A549 (cell line): ENCODE measurements around the gene NFATC2. TPM values are rescaled to one million over a fixed set of nuclear protein-coding genes. Genes with fewer than 3 reads are reported as not detected.
A peak's percentile ranks its signal among the peaks of the same experiment; 100 is the strongest.
"Not testable (repeated sequence)": the region's sequence is repeated elsewhere in the genome, so short reads cannot be mapped to it uniquely, and the experiment has no call there.

Experiments
- ATAC-seq, 2 experiments: fragments of 200-7000 bp in 1 of 2; fragments of >200 bp in 1 of 2; cut with Nextera tagmentation in 1 of 2; cut with Tn5 transposase in 1 of 2; 3 replicates each; pipeline versions ENCODE4 v1.8.0 to v1.9.1; 2018 to 2020; ENCODE audit warnings: mild to moderate bottlenecking in 1 of 2, moderate library complexity in 1 of 2
- CTCF ChIA-PET: fragments of 300-600 bp; sonication (Branson Sonifier 250); formaldehyde crosslinking; extraction: SDS; loops from one replicate; lab custom pipeline; 2021; ENCODE audit warnings: antibody characterized with exemption, inconsistent platforms; lab: Yijun Ruan, JAX
- POLR2A ChIA-PET: fragments of 350-600 bp; formaldehyde crosslinking; extraction: SDS; loops from one replicate; lab custom pipeline; 2021; ENCODE audit warnings: antibody characterized with exemption, inconsistent platforms; lab: Yijun Ruan, JAX
- DNase-seq, 2 experiments: peaks; one replicate each; pipeline versions ENCODE4 v3.0.0 to v3.0.0-alpha.2; 2011 to 2016; ENCODE audit warnings: low read depth in 1 of 2, low spot score in 1 of 2
- FAIRE-seq: peaks from 2 replicates; lab custom pipeline; 2011; peaks lifted over from hg19 to GRCh38; lab: Jason Lieb, UNC
- H3K27ac ChIP-seq, 2 experiments: fragments of >200 bp; sonication (Bioruptor Twin); formaldehyde crosslinking; 3 replicates each; pipeline ENCODE4 v1.5.1; 2016 to 2017
- H3K4me1 ChIP-seq: fragments of >200 bp; sonication (Bioruptor Twin); formaldehyde crosslinking; 3 replicates; pipeline ENCODE4 v1.6.1; 2016
- H3K4me2 ChIP-seq: fragments of >200 bp; sonication (Bioruptor Twin); formaldehyde crosslinking; 3 replicates; pipeline ENCODE4 v1.6.1; 2016
- H3K4me3 ChIP-seq: fragments of >200 bp; sonication (Bioruptor Twin); formaldehyde crosslinking; 3 replicates; pipeline ENCODE4 v1.5.1; 2016
- H3K9me3 ChIP-seq: fragments of >200 bp; sonication (Bioruptor Twin); formaldehyde crosslinking; 3 replicates; pipeline ENCODE4 v1.6.1; 2016
- CHD2 ChIP-seq: fragments of 150-350 bp; IDR thresholded peaks from 2 replicates; pipeline ENCODE4 v1.6.1; 2014; ENCODE audit warnings: low read length; ENCODE audit not compliant: partially characterized antibody
- CHD4 ChIP-seq: fragments of 200-600 bp; sonication (generic); IDR thresholded peaks from 2 replicates; pipeline ENCODE4 v1.6.1; 2016; ENCODE audit warnings: antibody characterized with exemption, mild to moderate bottlenecking, borderline replicate concordance
- EP300 ChIP-seq, 2 experiments: fragments of >200 bp; sonication (Bioruptor Twin); formaldehyde crosslinking; IDR thresholded peaks; 2 replicates in 1 of 2; 3 replicates in 1 of 2; pipeline ENCODE4 v1.6.1; 2016 to 2017
- ESRRA ChIP-seq: fragments of 150-350 bp; IDR thresholded peaks from 2 replicates; pipeline ENCODE4 v1.6.1; 2014; ENCODE audit warnings: mild to moderate bottlenecking, low read length, borderline replicate concordance
- HOXA7 ChIP-seq: fragments of 250-450 bp; sonication (Bioruptor Pico); IDR thresholded peaks from 2 replicates; pipeline ENCODE4 v1.5.0; 2020; ENCODE audit warnings: mild to moderate bottlenecking, moderate library complexity
- HOXB5 ChIP-seq: fragments of 250-450 bp; sonication (Bioruptor Pico); IDR thresholded peaks from 2 replicates; pipeline ENCODE4 v1.5.0; 2020; ENCODE audit warnings: mild to moderate bottlenecking, moderate library complexity
- MAFK ChIP-seq: fragments of 450-650 bp; IDR thresholded peaks from 2 replicates; pipeline ENCODE4 v1.6.1; 2014; ENCODE audit not compliant: partially characterized antibody
- MAZ ChIP-seq: fragments of 150-350 bp; IDR thresholded peaks from 2 replicates; pipeline ENCODE4 v1.6.1; 2014; ENCODE audit warnings: antibody characterized with exemption, low read depth, low read length, borderline replicate concordance
- NFE2L2 ChIP-seq: fragments of 150-350 bp; conservative IDR thresholded peaks from 2 replicates; pipeline ENCODE4 v1.6.1; 2014; ENCODE audit warnings: low read length
- NR3C1 ChIP-seq: fragments of >200 bp; sonication (Bioruptor Twin); formaldehyde crosslinking; IDR thresholded peaks from 3 replicates; pipeline ENCODE4 v1.6.1; 2017
- POLR2AphosphoS2 ChIP-seq: conservative IDR thresholded peaks from 2 replicates; pipeline ENCODE4 v1.6.1; 2012; ENCODE audit warnings: low read length, improper control_type of control experiment, inconsistent platforms
- RAD21 ChIP-seq, 2 experiments: fragments of >200 bp in 1 of 2; sonication (Bioruptor Twin) in 1 of 2; formaldehyde crosslinking in 1 of 2; IDR thresholded peaks in 1 of 2; conservative IDR thresholded peaks in 1 of 2; 2 replicates in 1 of 2; 3 replicates in 1 of 2; pipeline ENCODE4 v1.6.1; 2012 to 2018; ENCODE audit warnings: inconsistent platforms in 1 of 2
- RCOR1 ChIP-seq: fragments of 150-350 bp; IDR thresholded peaks from 2 replicates; pipeline ENCODE4 v1.6.1; 2014; ENCODE audit warnings: antibody characterized with exemption, low read length, low read depth
- RFX5 ChIP-seq: fragments of 450-650 bp; IDR thresholded peaks from 2 replicates; pipeline ENCODE4 v1.7.1; 2014; ENCODE audit warnings: antibody characterized with exemption, mild to moderate bottlenecking, moderate library complexity
- RNF2 ChIP-seq: fragments of 200-600 bp; sonication (generic); IDR thresholded peaks from 2 replicates; pipeline ENCODE4 v1.6.1; 2016; ENCODE audit warnings: low read depth, mild to moderate bottlenecking, antibody characterized with exemption, moderate library complexity, borderline replicate concordance
- SMC3 ChIP-seq: fragments of >200 bp; sonication (Bioruptor Twin); formaldehyde crosslinking; IDR thresholded peaks from 3 replicates; pipeline ENCODE4 v1.6.1; 2018; ENCODE audit warnings: inconsistent platforms
- SREBF2 ChIP-seq: fragments of 450-650 bp; IDR thresholded peaks from 2 replicates; pipeline ENCODE4 v1.6.1; 2014; ENCODE audit warnings: mild to moderate bottlenecking, moderate library complexity
- TP53 ChIP-seq: fragments of 250-450 bp; sonication (Bioruptor Pico); IDR thresholded peaks from 2 replicates; pipeline ENCODE4 v1.5.0; 2021; ENCODE audit warnings: mild to moderate bottlenecking, moderate library complexity
- WGBS: methylation state at CpG from one replicate; pipeline ENCODE4 v1.1.6; 2017; ENCODE audit errors: missing lambda C conversion rate; 5-methylcytosine and 5-hydroxymethylcytosine counted together
- polyA plus RNA-seq, 4 experiments: library from polyadenylated mRNA; depleted of rRNA in 3 of 4; stranded (reverse); fragments of >200 nt; fragmentation: RNase III in 1 of 4; extraction: RNeasy Plus Mini Kit Qiagen cat#74134 plus additional on column Dnase treatment in 1 of 4; gene quantifications; 2 replicates in 3 of 4; 3 replicates in 1 of 4; pipeline ENCODE4 v1.2.3, GENCODE V29; 2011 to 2017
- TF ChIP-seq, protein P1 (sequence below): fragments of >200 bp; sonication (Bioruptor Twin); formaldehyde crosslinking; IDR thresholded peaks from 3 replicates; pipeline ENCODE4 v1.5.1; 2016
- TF ChIP-seq, protein P2 (sequence below): fragments of 250-450 bp; sonication (Bioruptor Pico); IDR thresholded peaks from 2 replicates; pipeline ENCODE4 v1.5.0; 2020; ENCODE audit warnings: low read depth, mild to moderate bottlenecking, moderate library complexity
- TF ChIP-seq, protein P3 (sequence below): fragments of 450-650 bp; IDR thresholded peaks from 2 replicates; pipeline ENCODE4 v1.6.1; 2014; ENCODE audit warnings: antibody characterized with exemption

NFATC2 gene
- polyA plus RNA-seq, 2 of the 4 experiments (the other 2 are of a cell fraction): 0.75 to 1.6 TPM

DNA sequence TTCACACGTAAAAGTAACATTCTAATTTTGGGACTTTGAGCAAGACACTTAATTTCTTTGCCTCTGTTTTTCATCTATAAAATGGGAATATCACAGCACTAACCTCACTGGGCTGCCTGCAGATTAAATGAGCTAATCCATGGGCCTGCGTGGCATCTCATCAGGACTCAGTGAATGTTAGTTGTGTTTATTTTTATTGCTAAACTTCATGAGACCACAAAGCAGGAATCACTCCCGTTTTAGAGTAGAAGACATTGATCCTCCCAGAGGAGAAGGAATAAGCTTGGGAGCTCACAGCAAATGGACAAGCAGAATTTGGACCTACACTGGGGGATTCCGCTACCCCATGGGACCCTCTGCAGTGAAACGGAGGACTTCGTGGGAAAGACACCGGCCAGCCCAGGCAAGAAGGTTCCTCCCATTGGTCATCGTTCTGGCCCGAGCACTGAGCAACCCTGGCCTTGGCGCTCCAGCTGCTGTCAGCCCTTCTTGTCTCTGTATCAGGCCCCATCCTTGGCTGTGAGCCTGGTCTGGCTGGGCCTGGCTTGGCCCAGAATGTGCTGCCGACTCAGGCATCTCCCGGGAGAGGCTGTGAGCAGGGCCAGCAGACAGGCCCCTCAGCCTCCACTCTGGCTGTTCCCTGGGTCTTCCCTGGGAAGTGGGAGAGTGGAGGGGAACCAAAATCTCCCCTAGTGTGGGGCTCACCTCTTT lies 79.8 kb downstream of the NFATC2 start:
- peaks cover 5% of the 10 kb centered on the region for H3K4me1 ChIP-seq
- TF ChIP-seq CHD4 (no peak), ESRRA (no peak), SREBF2 (no peak), HOXB5 (no peak), NR3C1 (no peak), RFX5 (no peak), HOXA7 (CRISPR knock-in tag) (no peak)
- 88% methylated on average over 12 of the region's 12 CpGs for WGBS
- ATAC-seq (peak in 1 of 2 experiments; percentile 46; a peak in 1 of 6 replicates), FAIRE-seq (no peak), DNase-seq (no peak)
- no peak overlapping the region for H3K4me3 ChIP-seq
- H3K9me3 ChIP-seq: no peaks in the 10 kb centered on the region
- CTCF ChIA-PET: interaction anchor here (0.9 to 2.2 kb wide), 7 partner anchors 12 to 134 kb away, joined by 3 to 4 read pairs (median 3); no protein-coding TSS in a partner anchor
- POLR2A ChIA-PET: no interaction called here
- H3K27ac ChIP-seq: peak overlapping the region in 1 of 2 experiments; percentile 36; a peak in 1 of 6 replicates
- no peak overlapping the region for H3K4me2 ChIP-seq

DNA sequence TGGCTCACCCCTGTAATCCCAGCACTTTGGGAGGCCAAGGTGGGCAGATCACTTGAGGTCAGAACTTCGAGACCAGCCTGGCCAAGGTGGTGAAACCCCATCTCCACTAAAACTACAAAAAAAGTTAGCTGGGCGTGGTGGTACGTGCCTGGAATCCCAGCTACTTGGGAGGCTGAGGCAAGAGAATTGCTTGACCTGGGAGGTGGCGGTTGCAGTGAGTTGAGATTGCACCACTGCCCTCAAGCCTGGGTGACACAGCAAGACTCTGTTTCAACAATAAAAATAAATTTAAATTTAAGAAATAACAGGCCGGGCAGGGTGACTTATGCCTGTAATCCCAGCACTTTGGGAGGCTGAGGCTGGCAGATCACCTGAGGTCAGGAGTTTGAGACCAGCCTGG lies 80.7 kb downstream of the NFATC2 start:
- ATAC-seq, POLR2A ChIA-PET, H3K27ac ChIP-seq, FAIRE-seq, DNase-seq, H3K9me3 ChIP-seq, H3K4me2 ChIP-seq, H3K4me3 ChIP-seq: not testable (repeated sequence)
- H3K4me1 ChIP-seq: peaks cover 13% of the 10 kb centered on the region
- CTCF ChIA-PET: interaction anchor here (0.6 to 2.2 kb wide), 4 partner anchors 13 to 98 kb away, joined by 3 to 4 read pairs (median 3); no protein-coding TSS in a partner anchor
- 86% methylated on average over 5 of the region's 5 CpGs for WGBS

DNA sequence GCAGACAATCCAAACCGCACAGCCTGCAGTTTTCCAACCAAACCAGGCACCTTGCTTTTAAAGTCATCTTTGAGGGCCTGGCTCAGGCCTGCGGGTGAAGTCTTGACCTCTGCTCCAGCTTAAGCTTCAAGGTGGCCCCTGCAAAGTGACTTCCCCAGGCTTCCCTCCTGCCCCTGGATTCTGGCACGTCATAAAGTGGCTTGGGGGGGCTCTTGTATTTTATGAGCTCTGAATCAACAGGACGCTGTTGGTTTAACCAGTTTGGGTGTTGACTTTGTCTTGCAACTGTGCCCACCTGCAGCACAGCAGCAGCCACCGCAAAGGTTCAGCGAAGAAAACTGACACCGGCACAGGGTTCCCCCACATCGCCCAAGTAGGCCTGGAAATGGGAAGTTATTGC lies 81.2 kb downstream of the NFATC2 start:
- FAIRE-seq: no peak
- WGBS: 88% methylated on average over 8 of the region's 8 CpGs
- CTCF ChIA-PET: interaction anchor here (0.6 to 2.2 kb wide), 3 partner anchors 13 to 97 kb away, joined by 3 to 4 read pairs (median 3); no protein-coding TSS in a partner anchor
- no peak for DNase-seq
- Histone ChIP-seq H3K4me1 (peaks cover 14% of the 10 kb centered on the region), H3K4me2 (no peak overlapping the region), H3K4me3 (no peak overlapping the region), H3K27ac (no peak overlapping the region), H3K9me3 (no peaks in the 10 kb centered on the region)
- no peak for ATAC-seq
- POLR2A ChIA-PET: no interaction called here
- TF ChIP-seq, protein P1, sequence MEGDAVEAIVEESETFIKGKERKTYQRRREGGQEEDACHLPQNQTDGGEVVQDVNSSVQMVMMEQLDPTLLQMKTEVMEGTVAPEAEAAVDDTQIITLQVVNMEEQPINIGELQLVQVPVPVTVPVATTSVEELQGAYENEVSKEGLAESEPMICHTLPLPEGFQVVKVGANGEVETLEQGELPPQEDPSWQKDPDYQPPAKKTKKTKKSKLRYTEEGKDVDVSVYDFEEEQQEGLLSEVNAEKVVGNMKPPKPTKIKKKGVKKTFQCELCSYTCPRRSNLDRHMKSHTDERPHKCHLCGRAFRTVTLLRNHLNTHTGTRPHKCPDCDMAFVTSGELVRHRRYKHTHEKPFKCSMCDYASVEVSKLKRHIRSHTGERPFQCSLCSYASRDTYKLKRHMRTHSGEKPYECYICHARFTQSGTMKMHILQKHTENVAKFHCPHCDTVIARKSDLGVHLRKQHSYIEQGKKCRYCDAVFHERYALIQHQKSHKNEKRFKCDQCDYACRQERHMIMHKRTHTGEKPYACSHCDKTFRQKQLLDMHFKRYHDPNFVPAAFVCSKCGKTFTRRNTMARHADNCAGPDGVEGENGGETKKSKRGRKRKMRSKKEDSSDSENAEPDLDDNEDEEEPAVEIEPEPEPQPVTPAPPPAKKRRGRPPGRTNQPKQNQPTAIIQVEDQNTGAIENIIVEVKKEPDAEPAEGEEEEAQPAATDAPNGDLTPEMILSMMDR: no peak
- no peak for TF ChIP-seq MAFK
- TF ChIP-seq, protein P2, sequence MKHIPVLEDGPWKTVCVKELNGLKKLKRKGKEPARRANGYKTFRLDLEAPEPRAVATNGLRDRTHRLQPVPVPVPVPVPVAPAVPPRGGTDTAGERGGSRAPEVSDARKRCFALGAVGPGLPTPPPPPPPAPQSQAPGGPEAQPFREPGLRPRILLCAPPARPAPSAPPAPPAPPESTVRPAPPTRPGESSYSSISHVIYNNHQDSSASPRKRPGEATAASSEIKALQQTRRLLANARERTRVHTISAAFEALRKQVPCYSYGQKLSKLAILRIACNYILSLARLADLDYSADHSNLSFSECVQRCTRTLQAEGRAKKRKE: no peak
- TF ChIP-seq HOXB5: no peak
- no peak for TF ChIP-seq SMC3

DNA sequence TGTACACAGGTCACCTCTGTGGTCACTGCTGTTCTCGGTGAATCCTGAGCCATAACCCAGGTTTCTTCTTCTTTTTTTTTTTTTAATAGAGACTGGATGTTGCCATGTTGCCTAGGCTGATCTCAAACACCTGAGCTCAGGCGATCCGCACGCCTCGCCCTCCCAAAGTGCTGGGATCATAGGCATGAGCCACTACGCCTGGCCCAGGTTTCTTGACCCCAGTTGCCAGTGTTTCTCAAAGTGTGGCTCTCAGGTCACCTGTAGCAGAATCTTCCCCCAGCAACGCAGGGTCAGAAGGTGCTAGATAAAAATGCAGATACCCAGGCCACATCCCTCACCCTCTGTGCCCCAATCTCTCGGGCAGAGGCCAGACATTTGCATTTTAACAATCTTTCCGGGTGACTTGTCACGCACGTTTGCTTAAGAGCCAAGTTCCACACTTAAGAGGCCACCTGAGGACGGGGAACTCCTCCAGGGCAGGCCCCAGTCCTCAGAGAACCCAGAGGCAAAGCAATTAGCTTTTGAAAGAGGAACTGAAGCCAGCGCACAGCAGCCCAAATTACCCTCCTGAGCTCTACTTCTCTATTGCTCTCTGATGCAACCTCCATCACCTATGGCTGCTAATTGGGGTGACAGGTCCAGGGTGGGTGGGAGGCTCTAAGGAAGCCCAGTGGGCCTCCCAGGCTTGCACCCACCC lies 81.8 kb downstream of the NFATC2 start:
- no peak for DNase-seq
- Histone ChIP-seq H3K4me2 (no peak overlapping the region), H3K4me1 (peaks cover 20% of the 10 kb centered on the region), H3K9me3 (no peaks in the 10 kb centered on the region), H3K27ac (no peak overlapping the region), H3K4me3 (no peak overlapping the region)
- 91% methylated on average over 12 of the region's 13 CpGs for WGBS
- ChIA-PET CTCF (interaction anchor here (1.2 to 2.2 kb wide), 2 partner anchors 12 to 75 kb away, joined by 3 to 4 read pairs; no protein-coding TSS in a partner anchor), POLR2A (no interaction called here)
- no peak for ATAC-seq
- no peak for FAIRE-seq
- TF ChIP-seq TP53 (no peak), CHD2 (no peak), HOXB5 (no peak), EP300 (IDR thresholded peaks at IDR 0.05) (no peak), NFE2L2 (no peak), MAZ (no peak), RAD21 (conservative IDR thresholded peaks at IDR 0.05 in 1 of 2, IDR thresholded peaks at IDR 0.05 in 1 of 2) (no peak), RNF2 (no peak), RCOR1 (no peak), POLR2AphosphoS2 (no peak)
- TF ChIP-seq, protein P1: no peak
- TF ChIP-seq, protein P3, sequence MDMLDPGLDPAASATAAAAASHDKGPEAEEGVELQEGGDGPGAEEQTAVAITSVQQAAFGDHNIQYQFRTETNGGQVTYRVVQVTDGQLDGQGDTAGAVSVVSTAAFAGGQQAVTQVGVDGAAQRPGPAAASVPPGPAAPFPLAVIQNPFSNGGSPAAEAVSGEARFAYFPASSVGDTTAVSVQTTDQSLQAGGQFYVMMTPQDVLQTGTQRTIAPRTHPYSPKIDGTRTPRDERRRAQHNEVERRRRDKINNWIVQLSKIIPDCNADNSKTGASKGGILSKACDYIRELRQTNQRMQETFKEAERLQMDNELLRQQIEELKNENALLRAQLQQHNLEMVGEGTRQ: no peak
